Measurements from ENCODE around the gene EPGN. TPM values are rescaled to one million over a fixed set of nuclear protein-coding genes. Genes with fewer than 3 reads are reported as not detected.

EPGN gene
- total and polyA plus RNA-seq, 2 of the 8 experiments (the other 6 are each of a cell fraction or from before 2014, with no cell fraction given): not detected

- H2BK20ac ChIP-seq (ENCODE audit: low read length): no peak overlapping the region
- H4K8ac ChIP-seq (ENCODE audit: extremely low read depth, insufficient read depth, low read length): no peak overlapping the region
- no peak overlapping the region for H3K56ac ChIP-seq (replicated peaks; ENCODE audit: insufficient read length, low read depth, low read length)
- H4K91ac ChIP-seq (replicated peaks; ENCODE audit: insufficient read length, low read length): no peak overlapping the region
- WGBS, 2 experiments (ENCODE audit: extremely low coverage in 1 of 2, insufficient coverage in 1 of 2, insufficient read length in 1 of 2, insufficient replicate concordance in 2 of 2, low coverage in 1 of 2, low lambda C conversion rate in 2 of 2, missing lambda C conversion rate in 1 of 2): 86% methylated on average over 2 of the region's 2 CpGs; no CpG with 5 or more reads in 1 of the 2 experiments
- no peaks in the 10 kb centered on the region for H3K9me3 ChIP-seq (ENCODE audit: insufficient read depth in 2 of 2, low read depth in 1 of 2, low read length in 1 of 2)
- H2BK12ac ChIP-seq (ENCODE audit: low read depth, low read length): no peak overlapping the region
- no peak overlapping the region for H2AK5ac ChIP-seq (ENCODE audit: low read depth, low read length)
- no peak overlapping the region for H2BK15ac ChIP-seq (ENCODE audit: low read length)
- no peaks in the 10 kb centered on the region for H3K23me2 ChIP-seq (ENCODE audit: low read depth, low read length)
- no peak for DNase-seq (ENCODE audit: low read depth in 1 of 2, low spot score in 2 of 2)
- no peaks in the 10 kb centered on the region for H3K36me3 ChIP-seq (ENCODE audit: control insufficient read depth in 2 of 4, insufficient read depth in 4 of 4, low read length in 3 of 4)
- H3K9ac ChIP-seq (replicated peaks in 1 of 4; ENCODE audit: extremely low read depth in 1 of 4, low read depth in 3 of 4, low read length in 3 of 4): no peak overlapping the region
- H2BK5ac ChIP-seq (ENCODE audit: low read depth, low read length): no peak overlapping the region
- no peak overlapping the region for H2BK120ac ChIP-seq (replicated peaks; ENCODE audit: low read depth, low read length)
- no peaks in the 10 kb centered on the region for H3K79me2 ChIP-seq (ENCODE audit: control insufficient read depth in 1 of 2, insufficient read depth in 2 of 2, low read length in 2 of 2)
- CTCF ChIA-PET (ENCODE audit: partially characterized antibody): interaction anchor here (1.0 to 1.3 kb wide), 2 partner anchors 19 to 340 kb away, joined by 3 to 4 read pairs; no protein-coding TSS in a partner anchor
- no peak overlapping the region for H3K4me3 ChIP-seq (ENCODE audit: extremely low read depth in 1 of 4, insufficient read depth in 2 of 4, low read depth in 3 of 4, low read length in 4 of 4)
- H3K4me1 ChIP-seq (replicated peaks in 1 of 4; ENCODE audit: control insufficient read depth in 3 of 4, insufficient read depth in 4 of 4, low read length in 3 of 4): peaks cover 0 to 4% (median 0%) of the 10 kb centered on the region in 4 experiments; a peak in 2 of 7 replicates
- no peak overlapping the region for H3K23ac ChIP-seq (ENCODE audit: insufficient read length)
- no peak for FAIRE-seq
- no peaks in the 10 kb centered on the region for H4K20me1 ChIP-seq (replicated peaks in 1 of 2; ENCODE audit: control insufficient read depth in 1 of 2, insufficient read depth in 2 of 2, low read length in 2 of 2)
- 0 out of 2 replicates have a peak overlapping the region, but pooled peaks have one; percentile 71 for H2AFZ ChIP-seq (ENCODE audit: low read length)
- H4K5ac ChIP-seq (ENCODE audit: insufficient read length, low read depth, low read length): no peak overlapping the region
- H3K79me1 ChIP-seq (ENCODE audit: low read depth, low read length): no peaks in the 10 kb centered on the region
- no peak overlapping the region for H3K4ac ChIP-seq (replicated peaks; ENCODE audit: insufficient read length, low read depth, low read length)
- H3K4me2 ChIP-seq (ENCODE audit: insufficient read depth in 1 of 2, low read depth in 2 of 2, low read length in 2 of 2): no peak overlapping the region
- H3K18ac ChIP-seq (ENCODE audit: extremely low read depth, low read length): no peak overlapping the region
- POLR2A ChIA-PET (ENCODE audit: partially characterized antibody): no interaction called here
- H3K14ac ChIP-seq (ENCODE audit: insufficient read length): no peak overlapping the region
- H3K27me3 ChIP-seq (replicated peaks in 1 of 4; ENCODE audit: control insufficient read depth in 3 of 4, extremely low read depth in 1 of 4, insufficient read depth in 3 of 4, low read length in 3 of 4): no peaks in the 10 kb centered on the region
- H3K27ac ChIP-seq (ENCODE audit: low read depth, low read length): no peak overlapping the region
- no peak for TF ChIP-seq CBX8 (IDR thresholded peaks at IDR 0.05; ENCODE audit: borderline replicate concordance, low read depth, low read length)
- TF ChIP-seq MAX (IDR thresholded peaks at IDR 0.05): no peak
- TF ChIP-seq ATF3 (IDR thresholded peaks at IDR 0.05; ENCODE audit: insufficient read depth, low read depth, low read length): no peak
- no peak for TF ChIP-seq SRF (IDR thresholded peaks at IDR 0.05; ENCODE audit: low read depth, low read length)
- TF ChIP-seq, protein P1, sequence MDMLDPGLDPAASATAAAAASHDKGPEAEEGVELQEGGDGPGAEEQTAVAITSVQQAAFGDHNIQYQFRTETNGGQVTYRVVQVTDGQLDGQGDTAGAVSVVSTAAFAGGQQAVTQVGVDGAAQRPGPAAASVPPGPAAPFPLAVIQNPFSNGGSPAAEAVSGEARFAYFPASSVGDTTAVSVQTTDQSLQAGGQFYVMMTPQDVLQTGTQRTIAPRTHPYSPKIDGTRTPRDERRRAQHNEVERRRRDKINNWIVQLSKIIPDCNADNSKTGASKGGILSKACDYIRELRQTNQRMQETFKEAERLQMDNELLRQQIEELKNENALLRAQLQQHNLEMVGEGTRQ (IDR thresholded peaks at IDR 0.05; ENCODE audit: low read length): no peak
- TF ChIP-seq SIN3A (conservative IDR thresholded peaks at IDR 0.05 in 1 of 2, IDR thresholded peaks at IDR 0.05 in 1 of 2; ENCODE audit: low read depth in 1 of 2, low read length in 2 of 2): no peak
- TF ChIP-seq FOSL1 (IDR thresholded peaks at IDR 0.05; ENCODE audit: insufficient read depth, low read depth, low read length): no peak
- TF ChIP-seq JUND (IDR thresholded peaks at IDR 0.05; ENCODE audit: low read length): no peak
Observed at GRCh38 chr4:74331252-74331651, 23.0 kb downstream of the EPGN start.

Measured in H1 (cell line).